GM19099 (cell line): ENCODE measurements around the gene SEC61A1.

Source experiments
- POLR2A ChIP-seq: IDR thresholded peaks from 3 replicates; pipeline ENCODE4 v1.6.1; 2011; ENCODE audit warnings: low read depth; ENCODE audit not compliant: insufficient read length; ENCODE audit errors: extremely low read depth

Gene SEC61A1

DNA sequence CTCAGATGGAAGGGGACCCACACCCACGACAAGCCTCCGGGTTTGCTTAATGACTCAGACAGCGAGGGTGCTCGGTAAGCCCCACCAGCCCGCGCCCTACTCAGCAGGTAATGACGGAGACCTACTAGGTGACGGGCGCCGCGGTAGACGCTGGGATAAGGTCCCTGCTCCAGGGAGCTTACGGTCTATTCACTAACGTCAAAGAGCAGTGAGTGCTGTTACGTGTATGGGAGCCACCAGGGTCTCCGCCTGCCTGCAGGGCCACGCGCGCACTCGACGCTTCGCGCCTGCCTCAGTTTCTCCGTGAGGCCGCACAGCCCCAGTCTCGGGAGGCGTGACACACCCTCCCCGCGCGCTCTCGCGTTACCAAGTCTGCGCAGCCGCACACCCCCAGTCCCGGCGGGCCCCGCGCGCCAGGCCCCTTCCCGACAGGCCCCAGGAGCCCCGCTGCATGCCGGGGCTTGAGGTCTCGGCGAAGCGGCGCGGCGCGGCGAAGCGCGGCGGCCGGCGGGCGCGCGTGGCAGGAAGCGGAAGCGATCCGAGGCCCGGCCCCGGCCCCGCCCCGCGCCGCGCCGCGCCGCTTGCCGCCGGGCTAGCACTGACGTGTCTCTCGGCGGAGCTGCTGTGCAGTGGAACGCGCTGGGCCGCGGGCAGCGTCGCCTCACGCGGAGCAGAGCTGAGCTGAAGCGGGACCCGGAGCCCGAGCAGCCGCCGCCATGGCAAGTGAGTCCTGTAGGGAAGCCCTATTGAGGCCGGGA is at the start of gene SEC61A1:
SEC61A1 (plus strand) TSS at position 601 of the 758 bp plus-strand sequence; CDS start at position 717, 116 bp downstream.
- peak; percentile 95 for TF ChIP-seq POLR2A

DNA sequence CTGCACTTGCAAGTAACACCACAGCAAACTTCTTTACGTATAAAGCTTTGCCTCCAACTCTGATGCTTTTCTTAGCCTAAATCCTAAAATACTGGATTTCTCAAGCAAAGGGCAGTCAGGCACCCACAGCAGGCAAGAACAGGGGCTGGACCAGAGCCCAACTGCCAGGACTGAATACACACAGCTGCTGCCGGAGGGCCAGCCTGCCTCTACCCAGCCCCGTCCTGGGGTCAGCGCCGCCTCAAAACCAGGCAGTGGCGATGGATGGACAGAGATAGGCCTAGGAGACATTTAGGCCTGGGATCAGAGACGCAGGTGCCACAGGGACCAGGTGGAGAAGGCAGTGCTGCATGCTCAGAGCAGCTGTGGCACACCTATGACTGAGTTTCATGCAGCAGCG is 47.6 kb upstream of the SEC61A1 start:
- no peak for TF ChIP-seq POLR2A

GRCh38 chr3:128006061-128007032 is 45.9 kb upstream of the SEC61A1 start:
- TF ChIP-seq POLR2A, result no peak

DNA sequence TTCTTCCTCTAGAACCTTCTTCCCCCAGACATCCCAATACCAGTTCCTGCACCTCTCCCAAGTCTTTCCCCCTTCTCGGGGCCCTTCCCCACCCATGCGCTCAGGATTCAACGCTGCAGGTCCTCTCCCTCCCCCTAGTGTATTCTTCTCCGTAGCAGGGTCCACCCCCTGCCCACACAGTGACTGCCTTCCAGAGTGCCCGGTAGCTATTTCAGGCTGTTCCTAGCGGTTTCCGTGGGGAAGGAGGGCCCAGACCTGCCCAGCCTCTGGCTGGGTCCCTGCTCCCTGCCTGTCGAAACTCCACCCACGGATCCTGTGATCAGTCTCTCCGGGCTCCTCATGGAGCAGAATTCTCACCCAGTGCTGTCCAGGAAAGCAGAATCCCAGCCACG is 45.2 kb upstream of the SEC61A1 start:
- TF ChIP-seq POLR2A, result no peak

- TF ChIP-seq POLR2A, result no peak
Observed at GRCh38 chr3:128009952-128010846, 42.0 kb upstream of the SEC61A1 start.

DNA sequence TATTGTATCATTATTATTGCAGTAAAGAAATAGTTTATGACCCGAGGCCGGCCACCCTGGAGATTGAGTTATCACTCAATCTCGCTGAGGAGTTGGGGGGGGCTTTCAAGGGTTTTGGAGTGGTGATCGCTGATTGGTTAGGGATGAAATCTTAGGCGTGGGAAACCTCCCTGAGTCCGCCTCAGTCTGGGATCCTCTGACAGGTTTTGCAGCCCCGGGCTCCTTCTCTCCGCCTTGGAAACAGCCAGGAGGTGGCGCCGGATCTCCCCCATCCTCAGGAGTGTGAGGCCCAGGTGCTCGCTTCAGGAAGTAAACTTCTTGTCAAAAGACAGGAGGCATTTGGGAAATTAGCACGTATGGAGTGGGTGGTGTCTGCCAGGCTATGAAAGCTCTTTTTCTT is 41.1 kb upstream of the SEC61A1 start:
- no peak for TF ChIP-seq POLR2A

DNA sequence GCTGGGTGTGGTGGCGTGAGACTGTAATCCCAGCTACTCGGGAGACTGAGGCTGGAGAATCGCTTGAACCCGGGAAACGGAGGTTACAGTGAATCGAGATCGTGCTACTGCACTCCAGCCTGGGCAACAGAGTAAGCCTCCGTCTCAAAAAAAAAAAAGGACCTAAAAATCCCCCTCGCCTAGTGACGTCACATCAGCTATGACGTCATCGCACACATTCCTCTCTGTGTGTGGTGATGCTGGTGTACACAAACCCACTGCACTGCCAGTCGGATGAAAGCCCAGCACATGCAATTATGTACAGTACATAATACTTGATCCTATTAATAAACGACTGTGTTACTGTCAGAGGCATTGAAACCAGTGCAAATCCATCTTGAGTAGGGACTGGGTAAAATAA is 40.2 kb upstream of the SEC61A1 start:
- no peak for TF ChIP-seq POLR2A

- TF ChIP-seq POLR2A, result no peak
Observed at GRCh38 chr3:128014548-128014947, 37.7 kb upstream of the SEC61A1 start.

- TF ChIP-seq POLR2A, result no peak
Observed at GRCh38 chr3:128016502-128016901, 35.7 kb upstream of the SEC61A1 start.

- TF ChIP-seq POLR2A, result no peak
Observed at GRCh38 chr3:128021768-128022372, 30.4 kb upstream of the SEC61A1 start.

DNA sequence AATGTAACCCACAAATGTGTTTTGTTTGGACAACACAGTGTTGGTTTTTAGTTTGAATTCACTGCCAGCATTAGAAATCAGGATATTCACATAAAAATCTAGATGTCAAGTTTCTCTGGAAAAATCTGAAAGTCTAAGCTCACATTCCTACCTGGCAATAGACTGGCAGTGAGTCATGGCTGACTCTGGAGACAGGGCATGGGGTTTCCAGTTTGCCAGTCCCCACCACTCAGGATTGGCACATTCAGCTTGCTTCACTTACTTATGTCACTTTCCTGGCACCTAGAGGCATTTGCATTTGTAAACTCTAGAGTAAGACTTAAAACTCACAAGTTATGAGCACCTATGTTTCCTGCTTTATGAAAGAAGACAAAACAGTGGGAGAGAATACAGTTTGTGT is 19.1 kb upstream of the SEC61A1 start:
- TF ChIP-seq POLR2A, result no peak

DNA sequence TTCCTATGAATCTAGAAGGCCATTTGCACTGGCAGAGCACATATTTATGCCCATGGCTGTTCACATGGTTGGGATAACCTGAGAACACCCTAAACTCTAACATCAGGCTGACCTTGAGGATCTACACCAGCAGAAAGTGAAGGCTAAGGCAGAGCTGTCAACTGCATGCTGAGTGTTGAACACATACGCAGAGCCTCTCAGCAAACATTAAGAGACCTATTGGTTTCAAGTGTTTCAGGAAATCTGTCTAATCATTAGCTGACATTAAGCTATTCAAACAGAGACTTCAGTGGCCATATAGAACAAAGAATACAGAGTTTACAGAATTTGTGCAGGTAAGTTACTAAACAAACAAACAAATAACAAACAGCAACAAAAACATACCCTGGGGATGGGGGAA is 16.1 kb upstream of the SEC61A1 start:
- no peak for TF ChIP-seq POLR2A

DNA sequence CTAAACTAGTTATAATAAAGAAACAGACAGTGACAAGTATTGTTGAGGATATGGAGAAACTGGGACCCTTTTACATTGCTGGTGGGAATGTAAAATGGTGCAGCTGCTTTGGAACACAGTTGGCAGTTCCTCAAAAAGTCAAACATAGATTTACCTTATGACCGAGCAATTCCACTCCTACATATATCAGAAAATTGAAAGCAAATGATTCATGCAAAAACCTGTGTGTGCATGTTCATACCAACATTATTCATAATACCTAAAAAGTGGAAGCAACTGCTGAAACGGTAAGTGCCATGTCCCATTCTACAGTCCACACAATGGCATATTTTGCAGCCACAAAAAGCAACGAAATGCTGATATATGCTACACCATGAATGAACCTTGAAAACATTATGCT is 12.2 kb upstream of the SEC61A1 start:
- no peak for TF ChIP-seq POLR2A

GRCh38 chr3:128040660-128041059 is 11.6 kb upstream of the SEC61A1 start:
- TF ChIP-seq POLR2A, result no peak
